Tracheal epithelial cell (primary cell): Measurements from ENCODE around the gene PIM1. TPM values are rescaled to one million over a fixed set of nuclear protein-coding genes. Genes with fewer than 3 reads are reported as not detected.

Experiments
- total RNA-seq: library from RNA; depleted of rRNA; stranded (reverse); fragments of >200 nt; gene quantifications from 2 replicates; pipeline ENCODE4 v1.2.1, GENCODE V29; 2014

The PIM1 gene
- 26.0 and 128 TPM in 2 replicates for total RNA-seq

GRCh38 chr6:37169496-37170272, at the start of gene PIM1:
TSS of gene PIM1 (plus strand) at chr6:37170152. CDS start at chr6:37170576, 424 bp downstream.

Other genes with a start within 250 kb of the PIM1 start
- under 0.01 TPM in 1 of 2 replicates, not detected in the other for gene PI16, start 215.4 kb upstream of the PIM1 start, total RNA-seq
- 196 and 237 TPM in 2 replicates for gene MTCH1, start 184.0 kb upstream of the PIM1 start, total RNA-seq
- under 0.01 and 0.48 TPM in 2 replicates for gene FGD2, start 164.5 kb upstream of the PIM1 start, total RNA-seq
- 5.1 and 7.2 TPM in 2 replicates for gene TBC1D22B, start 87.6 kb downstream of the PIM1 start, total RNA-seq
- gene TMEM217, start 88.0 kb downstream of the PIM1 start, total RNA-seq = 4.8 TPM in 1 of 2 replicates, not detected in the other
- 21.1 and 26.7 TPM in 2 replicates for gene RNF8, start 183.8 kb downstream of the PIM1 start, total RNA-seq